Neutrophil (primary cell): ENCODE data around the gene MAL.

Source experiments
- H3K27ac ChIP-seq: fragments of 200-600 bp; sonication (generic); 2 replicates; pipeline ENCODE4 v1.5.1; 2016; ENCODE audit warnings: mild to moderate bottlenecking, moderate library complexity
- H3K27me3 ChIP-seq: fragments of 200-600 bp; sonication (generic); 2 replicates; pipeline ENCODE4 v1.6.0; 2016; ENCODE audit warnings: mild to moderate bottlenecking
- H3K36me3 ChIP-seq: fragments of 200-600 bp; sonication (generic); 2 replicates; pipeline ENCODE4 v1.5.1; 2017
- H3K4me1 ChIP-seq, 2 experiments: fragments of 200-600 bp in 1 of 2; sonication (generic) in 1 of 2; 1 replicate in 1 of 2; 2 replicates in 1 of 2; pipeline versions ENCODE4 v1.5.1 to v1.6.1; 2013 to 2016; ENCODE audit warnings: low read depth in 1 of 2, low read length in 1 of 2, mild to moderate bottlenecking in 1 of 2, moderate library complexity in 1 of 2; ENCODE audit not compliant: control insufficient read depth in 1 of 2, insufficient read depth in 1 of 2
- H3K4me3 ChIP-seq, 2 experiments: fragments of 200-600 bp in 1 of 2; sonication (generic) in 1 of 2; 1 replicate in 1 of 2; 2 replicates in 1 of 2; pipeline ENCODE4 v1.5.1; 2013 to 2016; ENCODE audit warnings: low read depth in 1 of 2, low read length in 1 of 2, mild to moderate bottlenecking in 1 of 2, moderate library complexity in 1 of 2
- H3K9me3 ChIP-seq: fragments of 200-600 bp; sonication (generic); 2 replicates; pipeline ENCODE4 v1.5.1; 2016
- CTCF ChIP-seq: fragments of 200-600 bp; sonication (generic); IDR thresholded peaks from 2 replicates; pipeline ENCODE4 v1.5.1; 2016; ENCODE audit warnings: antibody characterized with exemption

The MAL gene

GRCh38 chr2:95025406-95026319 lies at the start of gene MAL:
TSS of gene MAL (plus strand) at chr2:95025708. CDS start at chr2:95025793, 85 bp downstream.
- no peak for TF ChIP-seq CTCF
- peaks cover 81% of the 10 kb centered on the region for H3K27me3 ChIP-seq
- H3K9me3 ChIP-seq = no peaks in the 10 kb centered on the region
- no peaks in the 10 kb centered on the region for H3K4me1 ChIP-seq
- no peak within 1 kb of the TSS for H3K4me3 ChIP-seq
- no peaks in the 10 kb centered on the region for H3K36me3 ChIP-seq
- no peak within 1 kb of the TSS for H3K27ac ChIP-seq

- no peak overlapping the region for H3K27ac ChIP-seq
- no peak overlapping the region for H3K4me3 ChIP-seq
- TF ChIP-seq CTCF = no peak
- H3K36me3 ChIP-seq = no peaks in the 10 kb centered on the region
- H3K4me1 ChIP-seq = no peaks in the 10 kb centered on the region
- peaks cover 12% of the 10 kb centered on the region for H3K27me3 ChIP-seq
- H3K9me3 ChIP-seq = no peaks in the 10 kb centered on the region
These were observed 47.7 kb upstream of the MAL start for GRCh38 chr2:94977826-94978225.

- Histone ChIP-seq H3K4me3 (no peak overlapping the region), H3K4me1 (no peaks in the 10 kb centered on the region)
- TF ChIP-seq CTCF = no peak
These were observed 46.6 kb upstream of the MAL start for GRCh38 chr2:94978917-94979316.

GRCh38 chr2:94979406-94980375 lies 45.8 kb upstream of the MAL start:
- Histone ChIP-seq H3K36me3 (no peaks in the 10 kb centered on the region), H3K27ac (no peak overlapping the region), H3K4me1 (no peaks in the 10 kb centered on the region), H3K9me3 (no peaks in the 10 kb centered on the region), H3K27me3 (peaks cover 12% of the 10 kb centered on the region), H3K4me3 (no peak overlapping the region)
- no peak for TF ChIP-seq CTCF

More at GRCh38 chr2:94978917-94979316, 46.6 kb upstream of the MAL start:
- no peak overlapping the region for H3K27ac ChIP-seq
- peaks cover 12% of the 10 kb centered on the region for H3K27me3 ChIP-seq
- no peaks in the 10 kb centered on the region for H3K9me3 ChIP-seq
- no peaks in the 10 kb centered on the region for H3K36me3 ChIP-seq

GRCh38 chr2:94980406-94980805 lies 45.1 kb upstream of the MAL start:
- no peak for TF ChIP-seq CTCF
- Histone ChIP-seq H3K4me1 (no peaks in the 10 kb centered on the region), H3K36me3 (no peaks in the 10 kb centered on the region), H3K4me3 (no peak overlapping the region), H3K27ac (no peak overlapping the region), H3K9me3 (no peaks in the 10 kb centered on the region), H3K27me3 (peaks cover 11% of the 10 kb centered on the region)
